OCI-LY3 (cell line): ENCODE measurements around the gene SLC28A1.

Experiments used
- CTCF ChIP-seq: fragments of 200-600, 300-600 bp; sonication (generic); IDR thresholded peaks from 2 replicates; pipeline ENCODE4 v1.5.1; 2014; ENCODE audit warnings: antibody characterized with exemption, low read length, low read depth
- EZH2phosphoT487 ChIP-seq: fragments of 200-600 bp; shearing (Covaris generic); IDR thresholded peaks from 2 replicates; pipeline ENCODE4 v1.6.1; 2018; ENCODE audit warnings: antibody characterized with exemption, mixed run types, low read depth

- TF ChIP-seq EZH2phosphoT487 (no peak), CTCF (no peak)
Observed at GRCh38 chr15:84858231-84858630, 26.2 kb upstream of the SLC28A1 start.
